Sigmoid colon (tissue), 7 donors: Measurements from ENCODE around the gene ACBD3. TPM values are rescaled to one million over a fixed set of nuclear protein-coding genes. Genes with fewer than 3 reads are reported as not detected.

Experiments used
- DNase-seq: peaks from one replicate; pipeline ENCODE4 v3.0.0-alpha.2; 2019
- H3K27ac ChIP-seq, 4 donors: fragments of 200-600 bp; sonication (generic); one replicate each; pipeline ENCODE4 v1.5.1; 2016 to 2019; ENCODE audit warnings: mild to moderate bottlenecking in 1 of 4
- H3K27me3 ChIP-seq, 3 donors: fragments of 200-600 bp; sonication (generic); one replicate each; pipeline ENCODE4 v1.5.1; 2019; ENCODE audit warnings: mild to moderate bottlenecking in 1 of 3
- H3K36me3 ChIP-seq, 4 donors: fragments of 200-600 bp; sonication (generic); one replicate each; pipeline ENCODE4 v1.5.1; 2016 to 2019
- H3K4me1 ChIP-seq, 4 donors: fragments of 200-600 bp; sonication (generic); one replicate each; pipeline ENCODE4 v1.5.1; 2017 to 2019
- H3K4me3 ChIP-seq, 4 donors: fragments of 200-600 bp; sonication (generic); one replicate each; pipeline ENCODE4 v1.5.1; 2017 to 2019; ENCODE audit warnings: mild to moderate bottlenecking in 2 of 4, moderate library complexity in 1 of 4
- H3K9me3 ChIP-seq, 4 donors: fragments of 200-600 bp in 3 of 4; sonication (generic) in 3 of 4; one replicate each; pipeline versions ENCODE4 v1.5.1 to v1.6.1; 2013 to 2019
- CTCF ChIP-seq, 4 experiments: fragments of 450-650 bp in 3 of 4; fragments of 200-600 bp in 1 of 4; IDR thresholded peaks; one replicate each; pipeline ENCODE4 v1.5.1; 2016 to 2019; ENCODE audit warnings: antibody characterized with exemption in 4 of 4, mild to moderate bottlenecking in 3 of 4, moderate library complexity in 2 of 4
- EP300 ChIP-seq, 4 donors: sonication (generic); formaldehyde crosslinking; IDR thresholded peaks; one replicate each; pipeline ENCODE4 v1.6.1; 2017; ENCODE audit warnings: antibody characterized with exemption in 4 of 4
- POLR2A ChIP-seq, 2 donors: fragments of 450-650 bp; IDR thresholded peaks; one replicate each; pipeline ENCODE4 v1.6.1; 2016; ENCODE audit warnings: antibody characterized with exemption in 2 of 2, mild to moderate bottlenecking in 2 of 2, moderate library complexity in 2 of 2
- POLR2AphosphoS5 ChIP-seq, 4 donors: sonication (generic); formaldehyde crosslinking; IDR thresholded peaks; one replicate each; pipeline ENCODE4 v1.6.1; 2017; ENCODE audit warnings: antibody characterized with exemption in 4 of 4
- WGBS, 2 donors: extraction: QIAGEN DNeasy Blood & Tissue Kit; methylation state at CpG; one replicate each; pipeline ENCODE4 v1.1.7; 2013; 5-methylcytosine and 5-hydroxymethylcytosine counted together
- intact Hi-C: fragments of 100-400 bp; cut with DNase I; formaldehyde crosslinking; loops from one replicate; pipeline ENCODE4 v1.15.1; 2023
- polyA plus RNA-seq, 3 donors: library from polyadenylated mRNA; stranded (reverse); fragments of 200-250 nt; gene quantifications; one replicate each; pipeline ENCODE4 v1.2.3, GENCODE V29; 2013
- total RNA-seq, 4 donors: library from RNA; depleted of rRNA; stranded (reverse); fragments of >200 nt; gene quantifications; one replicate each; pipeline ENCODE4 v1.1.0, GENCODE V29; 2016
- donor health status: healthy with polysubstance abuse.
- donor health status: Bipolar disorder and iron deficiency.
- donor health status: healthy.

The ACBD3 gene
- total and polyA plus RNA-seq, 7 donors, result 23.7 to 37.8 (median 32.9) TPM

- 61 to 62% methylated on average over 14 of the region's 14 CpGs for WGBS, 2 donors
- DNase-seq, result peak; percentile 62
- H3K9me3 ChIP-seq, result no peaks in the 10 kb centered on the region
- H3K4me3 ChIP-seq, result no peak overlapping the region
- no peaks in the 10 kb centered on the region for H3K36me3 ChIP-seq
- H3K27me3 ChIP-seq, result no peaks in the 10 kb centered on the region
- no peak for TF ChIP-seq EP300 (IDR thresholded peaks at IDR 0.05)
- TF ChIP-seq CTCF (IDR thresholded peaks at IDR 0.05), result no peak
- TF ChIP-seq POLR2AphosphoS5 (IDR thresholded peaks at IDR 0.05), result no peak
- TF ChIP-seq POLR2A (IDR thresholded peaks at IDR 0.05), result no peak
- peaks cover 0 to 20% (median 18%) of the 10 kb centered on the region in 4 donors for H3K4me1 ChIP-seq
- intact Hi-C loops, result loop anchor here (10.0 kb wide), 1 partner anchor 199 kb away; no protein-coding TSS in a partner anchor
- no peak overlapping the region for H3K27ac ChIP-seq
These were observed 50.8 kb downstream of the ACBD3 start for GRCh38 chr1:226135709-226136108.

GRCh38 chr1:226135059-226135651 is 51.4 kb downstream of the ACBD3 start:
- WGBS, 2 donors, result 15 to 56% methylated on average over 21 of the region's 21 CpGs
- intact Hi-C loops, result loop anchor here (10.0 kb wide), 1 partner anchor 200 kb away; no protein-coding TSS in a partner anchor
- TF ChIP-seq EP300 (IDR thresholded peaks at IDR 0.05) (no peak), CTCF (IDR thresholded peaks at IDR 0.05) (no peak), POLR2A (IDR thresholded peaks at IDR 0.05) (no peak), POLR2AphosphoS5 (IDR thresholded peaks at IDR 0.05) (peak in 2 of 4 donors; percentile 25 to 27)

DNA sequence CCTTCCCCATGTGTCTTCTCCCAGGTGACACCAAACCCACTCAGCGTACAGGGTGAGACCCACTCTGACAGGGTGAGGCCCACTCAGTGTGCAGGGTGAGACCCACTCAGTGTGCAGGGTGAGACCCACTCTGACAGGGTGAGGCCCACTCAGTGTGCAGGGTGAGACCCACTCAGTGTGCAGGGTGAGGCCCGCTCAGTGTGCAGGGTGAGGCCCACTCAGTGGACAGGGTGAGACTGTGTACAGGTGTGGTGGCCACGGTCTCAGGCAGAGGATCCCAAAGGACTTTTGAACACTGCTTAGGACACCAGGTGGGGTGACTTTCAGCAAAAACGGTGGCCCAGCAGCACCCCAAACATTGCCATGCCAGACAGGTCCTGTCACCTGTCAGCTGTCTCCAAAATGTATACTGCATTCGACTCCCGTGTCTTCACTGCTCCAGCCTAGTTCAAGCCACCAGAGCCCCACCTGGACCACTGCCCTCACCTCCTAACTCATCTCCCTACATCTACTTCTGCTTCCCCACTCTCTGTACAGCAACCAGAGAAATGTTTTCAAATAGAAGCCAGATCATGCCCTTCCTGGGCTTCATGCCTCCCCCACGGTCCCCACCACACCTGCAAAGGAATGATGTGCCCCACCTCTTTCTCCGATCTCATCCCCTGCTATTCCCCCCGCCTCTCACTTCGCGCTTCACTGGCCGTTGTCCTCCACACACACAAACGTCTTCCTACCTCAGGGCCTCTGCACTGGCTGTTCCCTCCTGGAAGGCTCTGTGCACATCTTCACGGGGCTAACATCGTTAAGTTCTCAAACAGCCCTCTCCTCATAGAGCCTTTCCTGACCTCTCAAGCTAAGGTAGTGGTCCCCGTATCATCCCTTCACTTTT is 52.1 kb downstream of the ACBD3 start:
- Histone ChIP-seq H3K36me3 (no peaks in the 10 kb centered on the region), H3K27ac (peak overlapping the region in 3 of 4 donors; percentile 14 to 54 (median 45)), H3K4me1 (peaks cover 0 to 20% (median 18%) of the 10 kb centered on the region in 4 donors), H3K4me3 (peak overlapping the region in 2 of 4 donors; percentile 15 to 28), H3K9me3 (no peaks in the 10 kb centered on the region), H3K27me3 (no peaks in the 10 kb centered on the region)
- intact Hi-C loops, result loop anchor here (10.0 kb wide), 1 partner anchor 200 kb away; no protein-coding TSS in a partner anchor
- 34 to 66% methylated on average over 16 of the region's 16 CpGs for whole genome bisulfite sequencing, 2 donors
- peak; percentile 53 for DNase-seq
- TF ChIP-seq POLR2AphosphoS5 (IDR thresholded peaks at IDR 0.05) (no peak), CTCF (IDR thresholded peaks at IDR 0.05) (no peak), EP300 (IDR thresholded peaks at IDR 0.05) (no peak), POLR2A (IDR thresholded peaks at IDR 0.05) (no peak)

More at GRCh38 chr1:226135059-226135651, 51.4 kb downstream of the ACBD3 start:
- Histone ChIP-seq H3K36me3 (no peaks in the 10 kb centered on the region), H3K4me3 (peak overlapping the region in 2 of 4 donors; percentile 15 to 28), H3K27ac (peak overlapping the region in 3 of 4 donors; percentile 14 to 54 (median 45)), H3K9me3 (no peaks in the 10 kb centered on the region), H3K4me1 (peaks cover 0 to 20% (median 18%) of the 10 kb centered on the region in 4 donors), H3K27me3 (no peaks in the 10 kb centered on the region)
- DNase-seq, result peak; percentile 77

- H3K4me3 ChIP-seq, result no peak overlapping the region
- no peaks in the 10 kb centered on the region for H3K9me3 ChIP-seq
- no peak for TF ChIP-seq POLR2AphosphoS5 (IDR thresholded peaks at IDR 0.05)
- H3K27ac ChIP-seq, result no peak overlapping the region
- peaks cover 0 to 20% (median 18%) of the 10 kb centered on the region in 4 donors for H3K4me1 ChIP-seq
- intact Hi-C loops, result loop anchor here (10.0 kb wide), 1 partner anchor 201 kb away; no protein-coding TSS in a partner anchor
- no peaks in the 10 kb centered on the region for H3K27me3 ChIP-seq
- no peaks in the 10 kb centered on the region for H3K36me3 ChIP-seq
- 91% methylated on average over 6 of the region's 6 CpGs for WGBS, 2 donors
- DNase-seq, result peak; percentile 26
These were observed 52.9 kb downstream of the ACBD3 start for GRCh38 chr1:226133504-226134123.
